ENCODE data around the gene KBTBD8. TPM values are rescaled to one million over a fixed set of nuclear protein-coding genes. Genes with fewer than 3 reads are reported as not detected.
A peak's percentile ranks its signal among the peaks of the same experiment; 100 is the strongest.

The KBTBD8 gene
- 1 to 10 TPM; 5.1 to 5.2 TPM for total RNA-seq
- polyA plus RNA-seq = 1 to 10 TPM in 1 of 3 donors, under 1 TPM in 2; 0.35 to 1.7 (median 0.71) TPM
- 5.9 to 61.8 (median 9.5) reads per million in 6 experiments for total RNA-seq

- no peaks in the 10 kb centered on the region for H3K9me3 Mint-ChIP-seq
- H3K4me3 Mint-ChIP-seq = peak within 1 kb of the TSS; percentile 93 to 99 (median 96)
- peaks cover 2 to 12% (median 8%) of the 10 kb centered on the region in 3 donors for H3K36me3 Mint-ChIP-seq
- peak; percentile 44 to 99 (median 97) for DNase-seq
- H3K4me1 Mint-ChIP-seq = peaks cover 6 to 44% (median 30%) of the 10 kb centered on the region in 4 donors
- peaks cover 0 to 24% (median 5%) of the 10 kb centered on the region in 5 donors for H3K27me3 Mint-ChIP-seq
- POLR2A ChIA-PET = interaction anchor here (0.8 to 1.6 kb wide), 6 partner anchors 17 to 777 kb away, joined by 3 to 13 read pairs (median 4); partner anchors contain the start of genes SLC25A26 and SUCLG2
- peak; percentile 94 to 95 for ATAC-seq
- H3K27ac Mint-ChIP-seq = peak within 1 kb of the TSS; percentile 73 to 97 (median 94)
Observed at GRCh38 chr3:66998113-66998903, at the start of gene KBTBD8. TSS of gene KBTBD8 (plus strand) at chr3:66998307. CDS start at chr3:66998356, 49 bp downstream.

DNA sequence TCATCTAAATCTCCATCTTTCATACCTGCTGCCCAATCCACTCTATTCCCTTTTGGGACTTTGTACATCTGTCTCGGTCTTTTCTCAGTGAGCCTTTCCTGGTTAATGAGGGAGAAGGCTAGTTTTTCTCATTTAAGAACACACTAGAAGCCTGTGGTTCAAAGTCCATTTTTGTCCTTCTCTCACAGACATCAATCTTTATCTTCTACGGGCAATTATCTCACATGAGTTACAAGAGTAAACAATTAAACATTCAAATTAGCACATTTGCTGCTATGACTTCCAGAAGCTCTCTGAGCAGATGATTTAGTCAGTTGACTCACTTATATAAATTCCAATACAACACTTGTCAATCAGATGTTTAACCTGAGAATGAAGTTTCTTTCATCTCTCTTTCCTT, 49.3 kb upstream of the KBTBD8 start:
- POLR2A ChIA-PET = no interaction called here
- no peak for ATAC-seq
- no peak overlapping the region for H3K4me3 Mint-ChIP-seq
- H3K36me3 Mint-ChIP-seq = no peaks in the 10 kb centered on the region
- no peak for DNase-seq
- no peaks in the 10 kb centered on the region for H3K4me1 Mint-ChIP-seq
- H3K9me3 Mint-ChIP-seq = peaks cover 0 to 3% (median 0%) of the 10 kb centered on the region in 9 donors
- peaks cover 0 to 7% (median 4%) of the 10 kb centered on the region in 5 donors for H3K27me3 Mint-ChIP-seq
- H3K27ac Mint-ChIP-seq = no peak overlapping the region

GRCh38 chr3:66949898-66950297, 48.2 kb upstream of the KBTBD8 start:
- no peak for ATAC-seq
- POLR2A ChIA-PET = no interaction called here
- no peak overlapping the region for H3K4me3 Mint-ChIP-seq
- no peaks in the 10 kb centered on the region for H3K9me3 Mint-ChIP-seq
- peaks cover 0 to 9% (median 5%) of the 10 kb centered on the region in 5 donors for H3K27me3 Mint-ChIP-seq
- H3K36me3 Mint-ChIP-seq = no peaks in the 10 kb centered on the region
- no peak for DNase-seq
- H3K4me1 Mint-ChIP-seq = no peaks in the 10 kb centered on the region
- no peak overlapping the region for H3K27ac Mint-ChIP-seq

DNA sequence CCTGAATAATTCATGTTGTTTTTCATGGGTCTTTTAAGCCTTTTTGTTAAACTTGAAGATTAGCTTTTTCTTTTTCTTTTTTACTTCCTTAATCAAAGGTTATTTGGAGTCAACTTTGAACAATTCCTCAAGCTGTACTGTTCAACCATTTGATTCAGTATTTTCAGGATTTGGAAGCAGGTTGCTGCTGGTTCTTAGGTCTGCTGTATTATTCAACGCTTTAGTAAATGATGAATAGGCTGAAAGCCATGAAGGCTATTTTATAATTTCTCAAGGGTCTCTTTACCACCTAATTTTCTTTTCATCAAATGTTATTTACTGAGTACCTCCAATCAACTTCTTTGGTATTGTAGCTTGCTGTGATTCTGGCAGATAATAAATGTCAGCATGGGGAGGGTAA, 45.8 kb upstream of the KBTBD8 start:
- H3K36me3 Mint-ChIP-seq = no peaks in the 10 kb centered on the region
- no peaks in the 10 kb centered on the region for H3K9me3 Mint-ChIP-seq
- H3K27ac Mint-ChIP-seq = no peak overlapping the region
- no peaks in the 10 kb centered on the region for H3K4me1 Mint-ChIP-seq
- no peak overlapping the region for H3K4me3 Mint-ChIP-seq
- DNase-seq (no peak), ATAC-seq (no peak)
- H3K27me3 Mint-ChIP-seq = peaks cover 2 to 12% (median 5%) of the 10 kb centered on the region in 5 donors
- POLR2A ChIA-PET = no interaction called here

- peaks cover 3 to 13% (median 5%) of the 10 kb centered on the region in 5 donors for H3K27me3 Mint-ChIP-seq
- ATAC-seq (no peak), DNase-seq (no peak)
- H3K4me1 Mint-ChIP-seq = no peaks in the 10 kb centered on the region
- no peaks in the 10 kb centered on the region for H3K36me3 Mint-ChIP-seq
- no peak overlapping the region for H3K4me3 Mint-ChIP-seq
- H3K27ac Mint-ChIP-seq = no peak overlapping the region
- POLR2A ChIA-PET = no interaction called here
- no peaks in the 10 kb centered on the region for H3K9me3 Mint-ChIP-seq
Observed at GRCh38 chr3:66953934-66954445, 44.1 kb upstream of the KBTBD8 start.

GRCh38 chr3:66956742-66957141, 41.4 kb upstream of the KBTBD8 start:
- DNase-seq (no peak), ATAC-seq (no peak)
- no peaks in the 10 kb centered on the region for H3K9me3 Mint-ChIP-seq
- H3K27me3 Mint-ChIP-seq = peaks cover 3 to 20% (median 6%) of the 10 kb centered on the region in 5 donors
- no peak overlapping the region for H3K27ac Mint-ChIP-seq
- POLR2A ChIA-PET = no interaction called here
- no peaks in the 10 kb centered on the region for H3K36me3 Mint-ChIP-seq
- peaks cover 0 to 5% (median 1%) of the 10 kb centered on the region in 4 donors for H3K4me1 Mint-ChIP-seq
- no peak overlapping the region for H3K4me3 Mint-ChIP-seq

DNA sequence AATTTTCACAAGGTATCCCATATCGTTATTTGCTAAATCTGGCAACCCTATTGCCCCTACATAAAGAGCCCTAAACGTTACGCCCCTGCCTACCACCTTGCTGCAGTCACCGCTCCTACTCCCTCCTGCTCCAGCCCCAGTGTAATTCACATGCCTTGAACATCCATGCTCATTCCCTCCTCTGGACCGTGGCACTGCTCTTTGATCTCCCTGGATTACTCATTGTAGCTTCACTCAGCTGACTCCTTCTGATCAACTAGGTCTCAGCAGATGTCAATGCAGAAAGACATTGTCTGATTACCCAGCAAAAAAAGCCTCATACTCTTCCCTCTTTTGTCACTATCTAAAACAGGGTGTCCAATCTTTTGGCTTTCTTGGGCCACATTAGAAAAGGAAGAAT, 40.7 kb upstream of the KBTBD8 start:
- no peaks in the 10 kb centered on the region for H3K9me3 Mint-ChIP-seq
- ATAC-seq = no peak
- H3K27ac Mint-ChIP-seq = no peak overlapping the region
- DNase-seq = no peak
- peaks cover 3 to 26% (median 12%) of the 10 kb centered on the region in 5 donors for H3K27me3 Mint-ChIP-seq
- POLR2A ChIA-PET = no interaction called here
- peaks cover 0 to 5% (median 1%) of the 10 kb centered on the region in 4 donors for H3K4me1 Mint-ChIP-seq
- no peaks in the 10 kb centered on the region for H3K36me3 Mint-ChIP-seq
- no peak overlapping the region for H3K4me3 Mint-ChIP-seq

GRCh38 chr3:66958067-66958466, 40.0 kb upstream of the KBTBD8 start:
- ATAC-seq (no peak), DNase-seq (no peak)
- Mint-ChIP-seq H3K36me3 (no peaks in the 10 kb centered on the region), H3K9me3 (no peaks in the 10 kb centered on the region), H3K27me3 (peaks cover 5 to 33% (median 18%) of the 10 kb centered on the region in 5 donors), H3K27ac (no peak overlapping the region), H3K4me3 (no peak overlapping the region), H3K4me1 (peaks cover 0 to 5% (median 1%) of the 10 kb centered on the region in 4 donors)
- POLR2A ChIA-PET = no interaction called here

DNA sequence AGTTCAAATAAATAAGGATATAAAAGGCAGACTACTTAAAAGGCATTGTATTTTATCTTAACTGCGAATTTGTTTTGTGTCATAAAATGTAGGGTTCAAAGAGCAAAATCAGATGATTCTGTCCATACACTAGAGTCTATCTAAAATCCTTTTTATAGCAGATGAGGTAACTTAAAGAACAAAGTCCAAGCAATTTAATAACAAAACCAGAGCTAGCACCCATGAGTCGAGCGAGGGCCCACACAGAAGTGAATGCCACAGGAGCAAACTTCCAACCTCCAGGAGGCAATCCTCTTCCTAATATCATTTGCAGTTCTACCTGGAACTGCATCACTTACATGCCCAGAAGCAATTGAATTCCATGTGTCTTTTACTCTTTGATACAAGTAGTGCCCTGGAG, 35.4 kb upstream of the KBTBD8 start:
- no peaks in the 10 kb centered on the region for H3K36me3 Mint-ChIP-seq
- no peak overlapping the region for H3K27ac Mint-ChIP-seq
- no peak overlapping the region for H3K4me3 Mint-ChIP-seq
- H3K9me3 Mint-ChIP-seq = no peaks in the 10 kb centered on the region
- H3K4me1 Mint-ChIP-seq = peaks cover 0 to 5% (median 1%) of the 10 kb centered on the region in 4 donors
- DNase-seq = no peak
- POLR2A ChIA-PET = no interaction called here
- ATAC-seq = no peak
- H3K27me3 Mint-ChIP-seq = peaks cover 10 to 35% (median 16%) of the 10 kb centered on the region in 5 donors

- peaks cover 8 to 20% (median 12%) of the 10 kb centered on the region in 4 donors for H3K4me1 Mint-ChIP-seq
- H3K9me3 Mint-ChIP-seq = no peaks in the 10 kb centered on the region
- no peak for ATAC-seq
- peaks cover 0 to 3% (median 0%) of the 10 kb centered on the region in 5 donors for H3K27me3 Mint-ChIP-seq
- POLR2A ChIA-PET = interaction anchor here (1.4 kb wide), 1 partner anchor 27 kb away, joined by 13 read pairs; the partner anchor contains the start of gene KBTBD8
- DNase-seq = no peak
- H3K27ac Mint-ChIP-seq = peak overlapping the region in 9 of 10 donors; percentile 20 to 87 (median 78)
- peak overlapping the region; percentile 81 to 92 (median 89) for H3K4me3 Mint-ChIP-seq
- H3K36me3 Mint-ChIP-seq = no peaks in the 10 kb centered on the region
Observed at GRCh38 chr3:66971245-66971644, 26.9 kb upstream of the KBTBD8 start.

- POLR2A ChIA-PET = interaction anchor here (1.4 kb wide), 1 partner anchor 26 kb away, joined by 13 read pairs; the partner anchor contains the start of gene KBTBD8
- H3K4me3 Mint-ChIP-seq = peak overlapping the region; percentile 81 to 92 (median 89)
Observed at GRCh38 chr3:66971891-66972551, 26.1 kb upstream of the KBTBD8 start.

GRCh38 chr3:66980791-66981190, 17.3 kb upstream of the KBTBD8 start:
- Mint-ChIP-seq H3K4me3 (no peak overlapping the region), H3K4me1 (no peaks in the 10 kb centered on the region), H3K27ac (no peak overlapping the region), H3K9me3 (no peaks in the 10 kb centered on the region), H3K27me3 (peaks cover 0 to 4% (median 0%) of the 10 kb centered on the region in 5 donors), H3K36me3 (no peaks in the 10 kb centered on the region)
- no peak for DNase-seq
- no peak for ATAC-seq
- POLR2A ChIA-PET = no interaction called here

More at GRCh38 chr3:66971891-66972551, 26.1 kb upstream of the KBTBD8 start:
- peaks cover 8 to 20% (median 12%) of the 10 kb centered on the region in 4 donors for H3K4me1 Mint-ChIP-seq
- peaks cover 0 to 3% (median 0%) of the 10 kb centered on the region in 5 donors for H3K27me3 Mint-ChIP-seq
- peak overlapping the region; percentile 20 to 87 (median 79) for H3K27ac Mint-ChIP-seq
- DNase-seq = peak; percentile 19 to 73 (median 48)
- ATAC-seq = peak; percentile 92
- H3K36me3 Mint-ChIP-seq = no peaks in the 10 kb centered on the region
- H3K9me3 Mint-ChIP-seq = no peaks in the 10 kb centered on the region

Measured in naive thymus-derived CD8-positive, alpha-beta T cell (primary cell).